ENCODE measurements around the gene NCBP1.

- no peak for TF ChIP-seq CTCF (IDR thresholded peaks at IDR 0.05)
- TF ChIP-seq EP300 (IDR thresholded peaks at IDR 0.05) = no peak
- no peak for TF ChIP-seq POLR2AphosphoS5 (IDR thresholded peaks at IDR 0.05)
- TF ChIP-seq POLR2A (IDR thresholded peaks at IDR 0.05) = no peak
Observed at GRCh38 chr9:97593960-97594359, 39.7 kb upstream of the NCBP1 start.

All from sigmoid colon (tissue), 4 donors.